RWPE2 (cell line): Measurements from ENCODE around the gene CTCF.

ENCODE experiments used
- ATAC-seq: fragments of 200-7000 bp; cut with Tn5 transposase; 3 replicates; pipeline ENCODE4 v1.9.1; 2021; ENCODE audit warnings: low read depth
- DNase-seq: peaks from one replicate; pipeline ENCODE4 v3.0.0-alpha.2; 2020; ENCODE audit warnings: low spot score
- H3K27ac ChIP-seq: fragments of 450-650 bp; 2 replicates; pipeline ENCODE4 v1.5.1; 2017; ENCODE audit warnings: mild to moderate bottlenecking; ENCODE audit not compliant: poor library complexity, severe bottlenecking
- H3K27me3 ChIP-seq: fragments of 250-450 bp; sonication (Bioruptor Pico); 2 replicates; pipeline ENCODE4 v1.5.1; 2021; ENCODE audit warnings: mild to moderate bottlenecking, moderate library complexity; ENCODE audit not compliant: insufficient read depth, poor library complexity, severe bottlenecking
- H3K36me3 ChIP-seq: fragments of 250-450 bp; sonication (Bioruptor Pico); 2 replicates; pipeline ENCODE4 v1.5.1; 2020; ENCODE audit warnings: low read depth, mild to moderate bottlenecking, moderate library complexity
- H3K4me1 ChIP-seq: fragments of 250-450 bp; sonication (Bioruptor Pico); 2 replicates; pipeline ENCODE4 v1.5.1; 2021; ENCODE audit warnings: mild to moderate bottlenecking, moderate library complexity; ENCODE audit not compliant: insufficient read depth, poor library complexity, severe bottlenecking
- H3K4me3 ChIP-seq: fragments of 250-450 bp; sonication (Bioruptor Pico); 2 replicates; pipeline ENCODE4 v1.5.1; 2021; ENCODE audit warnings: mild to moderate bottlenecking, moderate library complexity; ENCODE audit not compliant: severe bottlenecking
- H3K9me3 ChIP-seq: fragments of 250-450 bp; sonication (Bioruptor Pico); 2 replicates; pipeline ENCODE4 v1.5.1; 2021; ENCODE audit warnings: mild to moderate bottlenecking, moderate library complexity; ENCODE audit not compliant: severe bottlenecking
- TF ChIP-seq, protein P1 (sequence below): fragments of 450-650 bp; IDR thresholded peaks from one replicate; pipeline ENCODE4 v1.5.1; 2017; ENCODE audit warnings: mild to moderate bottlenecking, moderate library complexity; ENCODE audit not compliant: poor library complexity, severe bottlenecking

Gene CTCF

GRCh38 chr16:67552476-67552875 lies 9.8 kb upstream of the CTCF start:
- no peak for DNase-seq

DNA sequence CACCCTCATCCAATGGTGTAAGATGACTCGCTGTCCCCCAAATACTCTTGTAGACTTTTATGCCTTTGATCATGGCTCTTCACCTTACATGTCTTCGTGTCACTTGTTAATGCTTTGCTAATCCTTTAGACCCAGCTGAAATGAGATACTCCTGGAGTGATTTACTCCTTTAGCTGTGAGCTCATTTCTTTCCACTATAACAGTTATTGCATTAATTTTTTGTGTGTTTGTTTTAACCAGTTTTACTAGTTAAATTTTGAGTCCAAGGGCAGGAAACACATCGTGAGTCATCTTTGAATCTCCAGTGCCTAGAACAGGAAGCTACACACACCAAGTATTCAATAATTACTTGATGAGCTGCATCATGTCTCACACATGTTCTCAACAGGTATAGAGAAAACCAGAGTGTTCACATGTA lies 6.5 kb upstream of the CTCF start:
- no peak for DNase-seq
- Histone ChIP-seq H3K4me3 (no peak overlapping the region), H3K9me3 (no peaks in the 10 kb centered on the region), H3K36me3 (no peaks in the 10 kb centered on the region), H3K4me1 (peaks cover 15% of the 10 kb centered on the region), H3K27me3 (no peaks in the 10 kb centered on the region), H3K27ac (peak overlapping the region; percentile 79)
- peak; percentile 92 for ATAC-seq
- TF ChIP-seq, protein P1, sequence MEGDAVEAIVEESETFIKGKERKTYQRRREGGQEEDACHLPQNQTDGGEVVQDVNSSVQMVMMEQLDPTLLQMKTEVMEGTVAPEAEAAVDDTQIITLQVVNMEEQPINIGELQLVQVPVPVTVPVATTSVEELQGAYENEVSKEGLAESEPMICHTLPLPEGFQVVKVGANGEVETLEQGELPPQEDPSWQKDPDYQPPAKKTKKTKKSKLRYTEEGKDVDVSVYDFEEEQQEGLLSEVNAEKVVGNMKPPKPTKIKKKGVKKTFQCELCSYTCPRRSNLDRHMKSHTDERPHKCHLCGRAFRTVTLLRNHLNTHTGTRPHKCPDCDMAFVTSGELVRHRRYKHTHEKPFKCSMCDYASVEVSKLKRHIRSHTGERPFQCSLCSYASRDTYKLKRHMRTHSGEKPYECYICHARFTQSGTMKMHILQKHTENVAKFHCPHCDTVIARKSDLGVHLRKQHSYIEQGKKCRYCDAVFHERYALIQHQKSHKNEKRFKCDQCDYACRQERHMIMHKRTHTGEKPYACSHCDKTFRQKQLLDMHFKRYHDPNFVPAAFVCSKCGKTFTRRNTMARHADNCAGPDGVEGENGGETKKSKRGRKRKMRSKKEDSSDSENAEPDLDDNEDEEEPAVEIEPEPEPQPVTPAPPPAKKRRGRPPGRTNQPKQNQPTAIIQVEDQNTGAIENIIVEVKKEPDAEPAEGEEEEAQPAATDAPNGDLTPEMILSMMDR = no peak

More at GRCh38 chr16:67552476-67552875, 9.8 kb upstream of the CTCF start:
- no peak overlapping the region for H3K4me3 ChIP-seq
- no peaks in the 10 kb centered on the region for H3K27me3 ChIP-seq
- TF ChIP-seq, protein P1 = no peak
- H3K4me1 ChIP-seq = peaks cover 15% of the 10 kb centered on the region
- no peak overlapping the region for H3K27ac ChIP-seq
- no peaks in the 10 kb centered on the region for H3K36me3 ChIP-seq
- no peaks in the 10 kb centered on the region for H3K9me3 ChIP-seq
- ATAC-seq = no peak

GRCh38 chr16:67558859-67559258 lies 3.5 kb upstream of the CTCF start:
- Histone ChIP-seq H3K36me3 (no peaks in the 10 kb centered on the region), H3K4me3 (no peak overlapping the region), H3K4me1 (peaks cover 15% of the 10 kb centered on the region), H3K27me3 (no peaks in the 10 kb centered on the region), H3K9me3 (no peaks in the 10 kb centered on the region), H3K27ac (no peak overlapping the region)
- TF ChIP-seq, protein P1 = no peak
- no peak for ATAC-seq
- no peak for DNase-seq

- no peak overlapping the region for H3K4me3 ChIP-seq
- no peak for DNase-seq
- TF ChIP-seq, protein P1 = no peak
- H3K27me3 ChIP-seq = no peaks in the 10 kb centered on the region
- H3K36me3 ChIP-seq = no peaks in the 10 kb centered on the region
- H3K9me3 ChIP-seq = no peaks in the 10 kb centered on the region
- peaks cover 10% of the 10 kb centered on the region for H3K4me1 ChIP-seq
- no peak for ATAC-seq
- H3K27ac ChIP-seq = peak overlapping the region; percentile 93
These were observed 1.4 kb upstream of the CTCF start for GRCh38 chr16:67560827-67561342.

- peak overlapping the region; percentile 98 for H3K4me3 ChIP-seq
- no peaks in the 10 kb centered on the region for H3K27me3 ChIP-seq
- TF ChIP-seq, protein P1 = no peak
- peaks cover 5% of the 10 kb centered on the region for H3K4me1 ChIP-seq
- no peaks in the 10 kb centered on the region for H3K36me3 ChIP-seq
- H3K9me3 ChIP-seq = no peaks in the 10 kb centered on the region
- H3K27ac ChIP-seq = peak overlapping the region; percentile 93
- no peak for DNase-seq
- ATAC-seq = no peak
These were observed 864 bp upstream of the CTCF start for GRCh38 chr16:67561501-67561823.
